ENCODE measurements around the gene PKNOX2. TPM values are rescaled to one million over a fixed set of nuclear protein-coding genes. Genes with fewer than 3 reads are reported as not detected.

PKNOX2 gene
- total RNA-seq, 1 experiment from 2014 or later: not detected

DNA sequence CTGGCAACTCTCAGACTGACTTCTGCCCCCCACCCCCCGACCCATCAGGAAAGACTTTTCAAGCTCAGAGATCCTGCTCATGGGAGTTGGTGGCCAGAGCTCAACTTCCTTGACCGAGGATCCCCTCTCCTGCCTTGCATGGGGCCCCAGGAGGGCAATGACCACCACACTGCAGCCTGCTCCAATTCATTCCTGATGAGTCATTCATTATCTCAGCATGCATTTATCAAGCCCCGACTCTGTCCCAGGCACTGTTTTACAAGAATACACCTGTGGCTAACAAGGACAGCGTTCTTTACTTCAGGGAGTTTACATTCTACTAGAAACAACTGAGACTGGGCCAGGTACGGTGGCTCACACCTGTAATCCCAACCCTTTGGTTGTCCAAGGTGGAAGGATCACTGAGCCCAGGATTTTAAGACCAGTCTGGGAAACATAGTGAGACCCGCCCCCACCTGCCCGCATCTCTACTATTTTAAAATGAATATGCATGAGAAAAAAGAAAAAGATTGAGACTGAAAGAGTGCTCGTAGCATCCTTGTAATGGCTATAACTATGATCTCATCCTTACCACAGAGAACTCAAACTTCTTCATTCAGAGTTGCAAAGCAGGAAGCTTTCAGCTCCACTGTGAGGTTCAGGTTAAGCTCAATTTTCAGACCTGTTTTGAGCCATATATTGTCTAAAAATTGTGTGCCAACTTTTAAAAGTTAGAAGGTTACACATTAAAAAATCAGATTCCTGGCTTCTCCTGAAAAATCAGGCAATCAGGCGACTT, 271.1 kb downstream of the PKNOX2 start:
- no peak overlapping the region for H3K4me3 ChIP-seq
- H3K27ac ChIP-seq: no peak overlapping the region
- no peaks in the 10 kb centered on the region for H3K9me3 ChIP-seq (replicated peaks)
- H3K4me1 ChIP-seq (replicated peaks): no peaks in the 10 kb centered on the region
- no peaks in the 10 kb centered on the region for H3K36me3 ChIP-seq
- no peaks in the 10 kb centered on the region for H3K27me3 ChIP-seq (replicated peaks)
- DNase-seq (ENCODE audit: low read depth in 1 of 2, low spot score in 2 of 2): no peak

GRCh38 chr11:125441648-125442410, 277.3 kb downstream of the PKNOX2 start:
- Histone ChIP-seq H3K4me1 (replicated peaks) (no peaks in the 10 kb centered on the region), H3K27me3 (replicated peaks) (no peaks in the 10 kb centered on the region), H3K4me3 (no peak overlapping the region), H3K9me3 (replicated peaks) (no peaks in the 10 kb centered on the region), H3K36me3 (no peaks in the 10 kb centered on the region), H3K27ac (no peak overlapping the region)
- DNase-seq (ENCODE audit: low read depth in 1 of 2, low spot score in 2 of 2): no peak

DNA sequence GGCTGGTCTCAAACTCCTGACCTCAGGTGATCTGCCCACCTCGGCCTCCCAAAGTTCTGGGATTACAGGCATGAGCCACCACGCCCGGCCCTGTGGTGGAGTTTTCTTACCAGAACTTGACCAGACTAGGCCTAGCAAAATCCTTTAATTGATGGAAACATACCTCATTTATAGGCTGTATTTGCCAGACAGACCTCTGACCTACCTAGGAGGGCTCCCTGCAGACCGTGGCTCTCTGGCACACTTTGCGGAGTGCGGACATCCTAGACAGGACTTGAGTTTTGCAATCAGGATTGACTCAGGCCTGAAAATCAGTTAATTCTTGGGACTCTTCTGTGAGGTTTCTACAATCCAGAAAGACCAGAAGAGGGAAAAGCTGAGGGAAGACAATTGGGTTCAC, 278.4 kb downstream of the PKNOX2 start:
- DNase-seq (ENCODE audit: low read depth in 1 of 2, low spot score in 2 of 2): no peak
- no peaks in the 10 kb centered on the region for H3K9me3 ChIP-seq (replicated peaks)
- no peaks in the 10 kb centered on the region for H3K36me3 ChIP-seq
- H3K4me3 ChIP-seq: no peak overlapping the region
- no peaks in the 10 kb centered on the region for H3K4me1 ChIP-seq (replicated peaks)
- H3K27me3 ChIP-seq (replicated peaks): no peaks in the 10 kb centered on the region
- H3K27ac ChIP-seq: no peak overlapping the region

DNA sequence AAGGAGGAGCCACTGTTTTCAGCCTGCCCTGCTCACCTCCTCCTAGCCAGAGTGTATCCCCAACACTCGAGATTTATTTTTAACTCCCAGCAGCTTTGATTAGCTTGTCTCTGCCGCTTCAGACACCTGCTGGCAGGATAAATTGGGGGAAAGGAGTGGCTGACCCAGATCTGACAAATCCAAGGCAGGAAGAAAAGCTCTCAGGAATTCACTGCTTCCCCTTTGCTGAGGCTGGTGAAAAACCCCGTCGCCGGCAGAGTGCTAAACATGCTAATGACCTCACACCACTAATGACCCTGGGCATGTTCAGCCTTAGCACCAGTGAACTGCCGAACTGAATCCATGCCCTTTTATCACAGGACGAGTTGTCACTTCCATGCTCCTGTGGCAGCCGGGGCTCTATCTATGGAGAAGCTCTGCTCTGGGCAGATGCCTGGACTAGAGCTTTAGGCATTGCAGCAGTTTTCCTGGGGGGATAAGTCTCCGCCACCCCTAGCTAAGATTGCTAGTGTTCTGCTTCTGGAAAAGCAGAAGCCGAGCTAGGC, 279.3 kb downstream of the PKNOX2 start:
- H3K27ac ChIP-seq: no peak overlapping the region
- H3K27me3 ChIP-seq (replicated peaks): no peaks in the 10 kb centered on the region
- DNase-seq (ENCODE audit: low read depth in 1 of 2, low spot score in 2 of 2): no peak

GRCh38 chr11:125445731-125446130, 281.2 kb downstream of the PKNOX2 start:
- DNase-seq (ENCODE audit: low read depth in 1 of 2, low spot score in 2 of 2): no peak
- Histone ChIP-seq H3K4me3 (no peak overlapping the region), H3K27ac (no peak overlapping the region), H3K9me3 (replicated peaks) (no peaks in the 10 kb centered on the region), H3K4me1 (replicated peaks) (no peaks in the 10 kb centered on the region), H3K36me3 (no peaks in the 10 kb centered on the region), H3K27me3 (replicated peaks) (no peaks in the 10 kb centered on the region)

More for the DNA sequence above, 279.3 kb downstream of the PKNOX2 start:
- Histone ChIP-seq H3K4me3 (no peak overlapping the region), H3K9me3 (replicated peaks) (no peaks in the 10 kb centered on the region), H3K4me1 (replicated peaks) (no peaks in the 10 kb centered on the region), H3K36me3 (no peaks in the 10 kb centered on the region)

DNA sequence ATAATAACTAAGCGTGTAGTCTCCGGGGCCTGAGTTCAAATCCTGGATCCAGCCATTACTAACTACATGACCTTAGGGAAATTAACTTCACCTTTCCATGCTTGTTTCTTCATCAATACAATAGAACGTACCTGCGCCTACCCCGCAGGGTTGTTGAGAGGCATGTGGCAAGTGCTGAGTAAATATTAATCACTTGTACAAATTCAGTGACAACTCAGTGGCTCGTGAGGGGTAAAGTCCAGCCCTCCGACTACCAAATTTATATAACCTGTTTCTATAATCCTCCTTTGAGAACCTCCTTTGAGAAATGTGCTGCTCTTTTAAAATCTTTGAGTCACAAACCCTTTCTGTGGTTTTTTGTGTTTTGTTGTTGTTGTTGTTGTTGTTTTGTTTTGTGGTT, 281.7 kb downstream of the PKNOX2 start:
- H3K36me3 ChIP-seq: no peaks in the 10 kb centered on the region
- H3K27ac ChIP-seq: no peak overlapping the region
- H3K4me1 ChIP-seq (replicated peaks): no peaks in the 10 kb centered on the region
- no peaks in the 10 kb centered on the region for H3K9me3 ChIP-seq (replicated peaks)
- H3K27me3 ChIP-seq (replicated peaks): no peaks in the 10 kb centered on the region
- H3K4me3 ChIP-seq: no peak overlapping the region
- no peak for DNase-seq (ENCODE audit: low read depth in 1 of 2, low spot score in 2 of 2)

DNA sequence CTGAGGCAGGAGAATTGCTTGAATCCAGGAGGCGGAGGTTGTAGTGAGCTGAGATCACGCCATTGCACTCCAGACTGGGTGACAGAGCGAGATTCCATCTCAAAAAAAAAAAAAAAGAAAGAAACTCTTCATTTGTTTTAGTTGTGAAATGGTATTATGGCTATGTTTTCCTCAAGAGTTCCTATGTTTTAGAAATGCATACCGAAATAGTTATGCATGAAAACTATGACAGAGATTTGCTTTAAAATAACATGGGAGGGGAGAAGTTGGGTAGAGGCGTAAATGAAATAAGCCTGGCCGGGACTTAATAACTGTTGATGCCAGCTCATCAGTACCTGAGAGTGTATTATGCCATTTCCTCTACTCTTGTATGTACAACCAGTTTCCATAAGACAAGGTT, 283.2 kb downstream of the PKNOX2 start:
- H3K27ac ChIP-seq: no peak overlapping the region
- no peaks in the 10 kb centered on the region for H3K9me3 ChIP-seq (replicated peaks)
- no peaks in the 10 kb centered on the region for H3K4me1 ChIP-seq (replicated peaks)
- no peaks in the 10 kb centered on the region for H3K36me3 ChIP-seq
- no peak for DNase-seq (ENCODE audit: low read depth in 1 of 2, low spot score in 2 of 2)
- H3K27me3 ChIP-seq (replicated peaks): no peaks in the 10 kb centered on the region
- H3K4me3 ChIP-seq: no peak overlapping the region

DNA sequence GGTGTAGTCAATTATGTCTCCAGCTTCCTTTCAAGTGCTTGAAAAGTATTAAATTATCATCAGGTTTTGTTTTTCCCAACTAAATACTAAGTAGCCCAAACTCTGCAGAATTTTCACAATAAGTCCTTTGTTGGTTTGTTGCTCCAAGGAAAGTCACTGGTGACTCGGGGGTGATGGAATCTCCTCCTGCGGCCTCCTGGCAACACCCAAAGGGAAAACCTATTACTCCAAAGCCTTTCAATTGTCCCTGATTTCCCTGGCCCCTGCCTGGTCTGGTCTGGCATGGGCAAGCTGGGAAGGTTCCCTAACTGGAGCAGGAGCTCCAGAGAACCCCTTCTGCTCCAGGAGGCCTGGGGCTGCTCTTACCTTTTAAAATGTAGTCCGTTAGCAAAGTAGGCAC, 283.6 kb downstream of the PKNOX2 start:
- no peaks in the 10 kb centered on the region for H3K4me1 ChIP-seq (replicated peaks)
- H3K27ac ChIP-seq: no peak overlapping the region
- DNase-seq (ENCODE audit: low read depth in 1 of 2, low spot score in 2 of 2): no peak
- no peaks in the 10 kb centered on the region for H3K9me3 ChIP-seq (replicated peaks)
- no peaks in the 10 kb centered on the region for H3K27me3 ChIP-seq (replicated peaks)
- H3K36me3 ChIP-seq: no peaks in the 10 kb centered on the region
- no peak overlapping the region for H3K4me3 ChIP-seq

DNA sequence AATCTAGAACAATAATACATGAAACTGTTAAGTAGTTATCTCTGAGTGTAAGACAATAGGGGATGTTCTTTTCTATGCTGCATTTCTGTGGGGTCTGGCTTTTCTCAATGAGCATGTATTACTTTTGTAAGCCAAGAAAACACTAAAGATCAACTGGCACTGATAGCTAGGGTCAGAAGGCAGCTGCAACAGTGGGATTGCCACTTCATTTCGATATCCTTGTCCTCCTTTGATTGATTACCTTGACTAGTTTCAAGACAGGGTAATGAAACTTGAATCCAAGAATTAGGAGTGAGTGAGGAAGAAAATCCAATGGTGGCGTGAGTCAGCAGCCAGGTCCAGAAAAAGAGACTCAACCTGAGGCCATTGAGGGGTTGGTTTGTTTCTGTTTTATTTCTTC, 285.0 kb downstream of the PKNOX2 start:
- Histone ChIP-seq H3K27me3 (replicated peaks) (no peaks in the 10 kb centered on the region), H3K27ac (no peak overlapping the region), H3K9me3 (replicated peaks) (no peaks in the 10 kb centered on the region), H3K4me3 (no peak overlapping the region), H3K4me1 (replicated peaks) (no peaks in the 10 kb centered on the region), H3K36me3 (no peaks in the 10 kb centered on the region)
- DNase-seq (ENCODE audit: low read depth in 1 of 2, low spot score in 2 of 2): no peak

GRCh38 chr11:125451400-125452124, 287.0 kb downstream of the PKNOX2 start:
- H3K4me3 ChIP-seq: no peak overlapping the region
- H3K27ac ChIP-seq: no peak overlapping the region
- no peak for DNase-seq (ENCODE audit: low read depth in 1 of 2, low spot score in 2 of 2)
- H3K27me3 ChIP-seq (replicated peaks): no peaks in the 10 kb centered on the region
- no peaks in the 10 kb centered on the region for H3K9me3 ChIP-seq (replicated peaks)
- H3K4me1 ChIP-seq (replicated peaks): no peaks in the 10 kb centered on the region
- no peaks in the 10 kb centered on the region for H3K36me3 ChIP-seq

DNA sequence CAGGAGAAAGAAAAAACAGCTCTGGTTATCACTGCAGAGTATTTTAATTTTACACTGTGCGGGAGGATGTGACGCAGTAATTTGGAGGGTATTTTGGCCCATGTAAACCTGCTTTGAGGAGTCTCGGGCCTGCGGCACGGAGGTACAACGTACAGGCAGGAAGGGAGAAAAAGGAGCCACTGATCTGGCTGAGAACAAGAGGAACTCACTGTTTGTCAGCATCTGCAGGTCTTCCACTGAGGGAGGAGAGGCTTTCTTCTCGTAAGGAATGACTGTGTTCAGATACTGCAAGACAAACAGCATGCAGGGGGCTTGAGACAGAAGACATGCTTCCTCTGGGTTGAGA, 287.5 kb downstream of the PKNOX2 start:
- no peaks in the 10 kb centered on the region for H3K4me1 ChIP-seq (replicated peaks)
- H3K9me3 ChIP-seq (replicated peaks): no peaks in the 10 kb centered on the region
- H3K36me3 ChIP-seq: no peaks in the 10 kb centered on the region
- no peak overlapping the region for H3K27ac ChIP-seq
- no peak overlapping the region for H3K4me3 ChIP-seq
- H3K27me3 ChIP-seq (replicated peaks): no peaks in the 10 kb centered on the region
- no peak for DNase-seq (ENCODE audit: low read depth in 1 of 2, low spot score in 2 of 2)

DNA sequence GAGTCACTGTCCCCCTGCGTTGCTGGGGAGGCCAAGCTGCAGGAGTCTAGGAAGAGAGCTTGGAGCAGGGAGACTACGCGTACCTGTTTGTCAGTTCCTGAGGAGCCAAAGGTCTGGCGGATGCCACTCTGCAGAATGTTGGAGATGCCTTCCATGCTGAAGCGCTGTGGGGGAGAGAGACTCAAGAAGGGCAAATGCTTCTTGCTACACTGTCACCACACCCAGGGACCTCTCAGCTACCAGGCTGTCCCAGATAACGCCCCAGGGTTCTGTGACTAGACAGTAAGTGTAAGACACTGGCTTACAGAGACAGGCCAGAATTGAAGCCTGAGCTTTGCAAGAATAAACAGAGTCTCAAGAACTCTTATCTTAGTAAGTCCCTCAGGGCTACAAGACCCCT, 289.5 kb downstream of the PKNOX2 start:
- no peaks in the 10 kb centered on the region for H3K27me3 ChIP-seq (replicated peaks)
- H3K4me1 ChIP-seq (replicated peaks): no peaks in the 10 kb centered on the region
- no peaks in the 10 kb centered on the region for H3K9me3 ChIP-seq (replicated peaks)
- DNase-seq (ENCODE audit: low read depth in 1 of 2, low spot score in 2 of 2): no peak
- no peak overlapping the region for H3K4me3 ChIP-seq
- no peaks in the 10 kb centered on the region for H3K36me3 ChIP-seq
- H3K27ac ChIP-seq: no peak overlapping the region

DNA sequence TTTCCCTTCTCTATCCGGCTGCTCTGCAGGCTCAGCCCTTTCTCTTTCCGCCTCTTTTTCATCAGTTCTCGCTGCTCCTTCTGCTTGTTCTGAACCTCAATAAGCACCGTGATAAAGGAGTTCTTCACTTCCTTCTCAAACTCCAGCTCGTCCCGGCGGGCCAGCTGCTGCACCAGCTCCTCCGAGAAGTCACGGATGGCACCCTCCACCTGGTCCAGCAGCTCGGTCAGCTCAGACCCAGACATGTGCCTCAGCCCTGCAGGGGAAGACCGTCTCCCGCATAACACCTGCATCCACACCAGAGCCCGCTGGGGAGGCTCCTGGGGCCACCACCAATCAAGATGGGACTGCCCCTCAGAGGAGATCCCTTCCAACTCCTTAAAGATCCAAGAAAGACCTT, 291.3 kb downstream of the PKNOX2 start:
- no peak for DNase-seq (ENCODE audit: low read depth in 1 of 2, low spot score in 2 of 2)

DNA sequence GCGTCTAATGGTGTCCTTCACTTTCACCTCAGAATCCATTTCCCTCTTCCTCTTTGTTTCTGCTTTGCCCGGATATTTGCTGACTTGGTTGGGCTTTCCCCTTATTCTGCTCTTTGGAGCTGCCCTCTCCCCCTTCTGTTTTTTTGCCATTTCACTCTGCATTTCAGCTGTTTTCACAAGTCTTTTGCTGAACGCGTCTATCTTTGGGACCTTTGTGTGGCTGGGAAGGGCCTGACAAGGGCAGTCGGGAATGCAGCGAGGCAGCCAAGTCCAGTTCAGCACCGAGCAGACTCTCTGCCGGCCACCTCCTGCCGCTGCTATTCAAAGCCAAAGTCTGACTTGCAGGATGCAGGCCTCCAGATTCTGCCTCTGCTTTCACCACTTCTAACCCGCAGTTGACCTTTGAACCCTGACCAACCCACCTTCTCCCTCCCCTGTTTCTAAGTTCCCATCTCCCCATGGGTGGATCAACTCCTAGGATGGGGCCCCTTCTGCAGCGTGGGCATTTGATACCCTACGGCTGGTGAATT, 293.3 kb downstream of the PKNOX2 start:
- Histone ChIP-seq H3K9me3 (replicated peaks) (no peaks in the 10 kb centered on the region), H3K27ac (no peak overlapping the region), H3K27me3 (replicated peaks) (no peaks in the 10 kb centered on the region), H3K4me1 (replicated peaks) (no peaks in the 10 kb centered on the region), H3K36me3 (no peaks in the 10 kb centered on the region), H3K4me3 (no peak overlapping the region)
- no peak for DNase-seq (ENCODE audit: low read depth in 1 of 2, low spot score in 2 of 2)

More for the DNA sequence above, 291.3 kb downstream of the PKNOX2 start:
- Histone ChIP-seq H3K9me3 (replicated peaks) (no peaks in the 10 kb centered on the region), H3K4me3 (no peak overlapping the region), H3K27me3 (replicated peaks) (no peaks in the 10 kb centered on the region), H3K27ac (no peak overlapping the region), H3K4me1 (replicated peaks) (no peaks in the 10 kb centered on the region), H3K36me3 (no peaks in the 10 kb centered on the region)

All from SJSA1 (cell line).